ENCODE measurements around the gene IL1R2. TPM values are rescaled to one million over a fixed set of nuclear protein-coding genes. Genes with fewer than 3 reads are reported as not detected.

IL1R2 gene
- total RNA-seq, 4 donors from 2014 or later: 2.9 to 8.2 (median 4.9) TPM

- H3K4me1 ChIP-seq: peaks cover 0 to 4% of the 10 kb centered on the region in 2 donors
- peak overlapping the region; percentile 75 to 84 for H3K27ac ChIP-seq
- no peaks in the 10 kb centered on the region for H3K36me3 ChIP-seq
- TF ChIP-seq CTCF (IDR thresholded peaks at IDR 0.05): no peak
- no peak for TF ChIP-seq POLR2A (IDR thresholded peaks at IDR 0.05)
- DNase-seq: peak in 1 of 2 donors; percentile 34
- no peak overlapping the region for H3K4me3 ChIP-seq
- intact Hi-C loops (cut with DNase I; ENCODE audit: low total_unique reads): no loop called here
- no peaks in the 10 kb centered on the region for H3K27me3 ChIP-seq
- H3K9me3 ChIP-seq: no peaks in the 10 kb centered on the region
Measured at GRCh38 chr2:101960819-101961337, 30.9 kb upstream of the IL1R2 start.

- DNase-seq: peak; percentile 88 to 92
- Histone ChIP-seq H3K4me1 (peaks cover 0 to 4% of the 10 kb centered on the region in 2 donors), H3K36me3 (no peaks in the 10 kb centered on the region), H3K27me3 (no peaks in the 10 kb centered on the region), H3K9me3 (no peaks in the 10 kb centered on the region), H3K27ac (peak overlapping the region; percentile 84 to 89), H3K4me3 (no peak overlapping the region)
- no peak for TF ChIP-seq POLR2A (IDR thresholded peaks at IDR 0.05)
- TF ChIP-seq CTCF (IDR thresholded peaks at IDR 0.05): peak in 2 of 4 experiments; percentile 10 to 31
- intact Hi-C loops (cut with DNase I; ENCODE audit: low total_unique reads): no loop called here
Measured at GRCh38 chr2:101961338-101962191, 30.2 kb upstream of the IL1R2 start.

- intact Hi-C loops (cut with DNase I; ENCODE audit: low total_unique reads): no loop called here
- H3K4me3 ChIP-seq: no peak overlapping the region
- H3K36me3 ChIP-seq: no peaks in the 10 kb centered on the region
- peaks cover 0 to 4% of the 10 kb centered on the region in 2 donors for H3K4me1 ChIP-seq
- H3K27ac ChIP-seq: peak overlapping the region; percentile 84 to 89
- DNase-seq: no peak
- no peaks in the 10 kb centered on the region for H3K9me3 ChIP-seq
- no peaks in the 10 kb centered on the region for H3K27me3 ChIP-seq
- TF ChIP-seq CTCF (IDR thresholded peaks at IDR 0.05) (no peak), POLR2A (IDR thresholded peaks at IDR 0.05) (no peak)
Measured at GRCh38 chr2:101962309-101962708, 29.5 kb upstream of the IL1R2 start.

GRCh38 chr2:101963198-101963597 is 28.6 kb upstream of the IL1R2 start:
- intact Hi-C loops (cut with DNase I; ENCODE audit: low total_unique reads): no loop called here
- TF ChIP-seq POLR2A (IDR thresholded peaks at IDR 0.05) (no peak), CTCF (IDR thresholded peaks at IDR 0.05) (no peak)
- no peak overlapping the region for H3K4me3 ChIP-seq
- peak overlapping the region in 1 of 2 donors; percentile 89 for H3K27ac ChIP-seq
- no peaks in the 10 kb centered on the region for H3K27me3 ChIP-seq
- H3K9me3 ChIP-seq: no peaks in the 10 kb centered on the region
- H3K36me3 ChIP-seq: no peaks in the 10 kb centered on the region
- no peak for DNase-seq
- H3K4me1 ChIP-seq: peaks cover 0 to 4% of the 10 kb centered on the region in 2 donors

GRCh38 chr2:101967826-101968513 is 23.8 kb upstream of the IL1R2 start:
- Histone ChIP-seq H3K9me3 (no peaks in the 10 kb centered on the region), H3K36me3 (no peaks in the 10 kb centered on the region), H3K27ac (peak overlapping the region; percentile 41), H3K4me3 (no peak overlapping the region), H3K4me1 (no peaks in the 10 kb centered on the region), H3K27me3 (no peaks in the 10 kb centered on the region)
- peak; percentile 39 to 49 for DNase-seq
- intact Hi-C loops (cut with DNase I; ENCODE audit: low total_unique reads): no loop called here
- TF ChIP-seq CTCF (IDR thresholded peaks at IDR 0.05): no peak
- TF ChIP-seq POLR2A (IDR thresholded peaks at IDR 0.05): no peak
